SK-N-SH treated with all-trans-retinoic acid at 6 μM for 48 hours (cell line): Measurements from ENCODE around the gene LY86.

Source experiments
- ATAC-seq: fragments of 200-7000 bp; cut with Tn5 transposase; 3 replicates; pipeline ENCODE4 v1.9.1; 2020; ENCODE audit warnings: mild to moderate bottlenecking, moderate library complexity
- BACH2 ChIP-seq: fragments of 250-450 bp; sonication (Bioruptor Pico); IDR thresholded peaks from 2 replicates; pipeline ENCODE4 v1.9.0; 2021; ENCODE audit warnings: mild to moderate bottlenecking, borderline replicate concordance
- CREB5 ChIP-seq: fragments of 250-450 bp; sonication (Bioruptor Pico); IDR thresholded peaks from 2 replicates; pipeline ENCODE4 v1.5.1; 2020; ENCODE audit warnings: low read depth, mild to moderate bottlenecking, moderate library complexity
- CSDC2 ChIP-seq: fragments of 250-450 bp; sonication (Bioruptor Pico); IDR thresholded peaks from 2 replicates; pipeline ENCODE4 v1.5.0; 2020; ENCODE audit warnings: mild to moderate bottlenecking, moderate library complexity
- ESRRG ChIP-seq: fragments of 250-450 bp; sonication (Bioruptor Pico); IDR thresholded peaks from 2 replicates; pipeline ENCODE4 v1.6.1; 2021; ENCODE audit warnings: mild to moderate bottlenecking
- GLIS3 ChIP-seq: fragments of 250-450 bp; sonication (Bioruptor Pico); IDR thresholded peaks from 2 replicates; pipeline ENCODE4 v1.5.0; 2020; ENCODE audit warnings: mild to moderate bottlenecking, moderate library complexity
- ISL1 ChIP-seq: fragments of 250-450 bp; sonication (Bioruptor Pico); IDR thresholded peaks from 2 replicates; pipeline ENCODE4 v2.1.2; 2022; ENCODE audit warnings: mild to moderate bottlenecking, moderate library complexity
- OSR1 ChIP-seq: fragments of 250-450 bp; sonication (Bioruptor Pico); IDR thresholded peaks from 2 replicates; pipeline ENCODE4 v1.8.0; 2022; ENCODE audit warnings: moderate library complexity, mild to moderate bottlenecking, inconsistent platforms
- PATZ1 ChIP-seq: fragments of 250-450 bp; sonication (Bioruptor Pico); IDR thresholded peaks from 2 replicates; pipeline ENCODE4 v1.8.0; 2020; ENCODE audit warnings: mild to moderate bottlenecking, moderate library complexity, borderline replicate concordance
- POU6F1 ChIP-seq: fragments of 250-450 bp; sonication (Bioruptor Pico); IDR thresholded peaks from 2 replicates; pipeline ENCODE4 v1.8.0; 2021; ENCODE audit warnings: low read depth, mild to moderate bottlenecking, moderate library complexity, borderline replicate concordance
- PPARA ChIP-seq: fragments of 250-450 bp; sonication (Bioruptor Pico); IDR thresholded peaks from 2 replicates; pipeline ENCODE4 v1.5.0; 2020; ENCODE audit warnings: mild to moderate bottlenecking, borderline replicate concordance
- SNAI2 ChIP-seq: fragments of 250-450 bp; sonication (Bioruptor Pico); IDR thresholded peaks from 2 replicates; pipeline ENCODE4 v1.5.0; 2020; ENCODE audit warnings: mild to moderate bottlenecking, moderate library complexity
- TCF4 ChIP-seq: fragments of 250-450 bp; sonication (Bioruptor Pico); IDR thresholded peaks from 2 replicates; pipeline ENCODE4 v1.8.0; 2021; ENCODE audit warnings: mild to moderate bottlenecking, moderate library complexity, borderline replicate concordance
- TOX ChIP-seq: fragments of 250-450 bp; sonication (Bioruptor Pico); IDR thresholded peaks from 2 replicates; pipeline ENCODE4 v1.8.0; 2021; ENCODE audit warnings: mild to moderate bottlenecking, moderate library complexity, borderline replicate concordance
- TSHZ2 ChIP-seq: fragments of 250-450 bp; sonication (Bioruptor Pico); IDR thresholded peaks from 2 replicates; pipeline ENCODE4 v1.5.0; 2020; ENCODE audit warnings: mild to moderate bottlenecking, moderate library complexity
- ZFP3 ChIP-seq: fragments of 250-450 bp; sonication (Bioruptor Pico); IDR thresholded peaks from 2 replicates; pipeline ENCODE4 v1.5.0; 2020; ENCODE audit warnings: mild to moderate bottlenecking, moderate library complexity
- ZNF70 ChIP-seq: fragments of 450-650 bp; formaldehyde crosslinking; IDR thresholded peaks from 2 replicates; pipeline ENCODE4 v1.5.0; 2020; ENCODE audit warnings: mild to moderate bottlenecking, moderate library complexity
- ZNF8 ChIP-seq: fragments of 450-650 bp; formaldehyde crosslinking; IDR thresholded peaks from 2 replicates; pipeline ENCODE4 v1.5.0; 2020; ENCODE audit warnings: mild to moderate bottlenecking, moderate library complexity

Gene LY86

GRCh38 chr6:6614096-6614982 is 25.8 kb downstream of the LY86 start:
- ATAC-seq, result no peak
- TF ChIP-seq CSDC2 (CRISPR knock-in tag) (no peak), TSHZ2 (CRISPR knock-in tag) (no peak), TOX (CRISPR knock-in tag) (no peak), BACH2 (CRISPR knock-in tag) (no peak)

GRCh38 chr6:6614983-6615349 is 26.4 kb downstream of the LY86 start:
- no peak for ATAC-seq
- TF ChIP-seq CREB5 (no peak), BACH2 (CRISPR knock-in tag) (no peak), PPARA (CRISPR knock-in tag) (no peak)

- ATAC-seq, result no peak
- TF ChIP-seq CSDC2 (CRISPR knock-in tag), result no peak
These were observed 28.1 kb downstream of the LY86 start for GRCh38 chr6:6616656-6617055.

- no peak for ATAC-seq
- TF ChIP-seq OSR1 (CRISPR knock-in tag) (no peak), TSHZ2 (CRISPR knock-in tag) (no peak), GLIS3 (CRISPR knock-in tag) (no peak), ZFP3 (CRISPR knock-in tag) (no peak), CSDC2 (CRISPR knock-in tag) (no peak), ZNF70 (CRISPR knock-in tag) (no peak), SNAI2 (CRISPR knock-in tag) (no peak), TCF4 (CRISPR knock-in tag) (no peak), PATZ1 (no peak), TOX (CRISPR knock-in tag) (no peak), POU6F1 (CRISPR knock-in tag) (no peak), CREB5 (no peak), ISL1 (CRISPR knock-in tag) (no peak), ESRRG (CRISPR knock-in tag) (no peak), ZNF8 (CRISPR knock-in tag) (no peak)
These were observed 30.7 kb downstream of the LY86 start for GRCh38 chr6:6619021-6619794.
